Skin of body (tissue), 2 donors: ENCODE data around the gene UAP1L1. TPM values are rescaled to one million over a fixed set of nuclear protein-coding genes. Genes with fewer than 3 reads are reported as not detected.
"Not testable (repeated sequence)": the region's sequence is repeated elsewhere in the genome, so short reads cannot be mapped to it uniquely, and the experiment has no call there.

Experiments
- DNase-seq: peaks from one replicate; lab custom pipeline; 2025; lab: John Stamatoyannopoulos, UW
- total RNA-seq: library from RNA; depleted of rRNA; stranded (reverse); fragments of >200 nt; gene quantifications from one replicate; pipeline ENCODE4 v1.2.3, GENCODE V29; 2014

Gene UAP1L1
- 5.4 TPM for total RNA-seq

GRCh38 chr9:137077010-137077747 is at the start of gene UAP1L1:
TSS of gene UAP1L1 (plus strand) at chr9:137077517. CDS start at chr9:137077533, 16 bp downstream.
- no peak for DNase-seq

- DNase-seq = no peak
Observed at GRCh38 chr9:137028263-137029057, 48.9 kb upstream of the UAP1L1 start.

- DNase-seq = no peak
Observed at GRCh38 chr9:137029058-137029936, 48.0 kb upstream of the UAP1L1 start.

GRCh38 chr9:137030006-137030405 is 47.3 kb upstream of the UAP1L1 start:
- DNase-seq = no peak

- DNase-seq = no peak
Observed at GRCh38 chr9:137030538-137031527, 46.5 kb upstream of the UAP1L1 start.

GRCh38 chr9:137031904-137032640 is 45.2 kb upstream of the UAP1L1 start, which contains the start of gene FUT7:
TSS of gene FUT7 (minus strand) at chr9:137032088. CDS start at chr9:137031991, 97 bp downstream.
- DNase-seq = no peak

- no peak for DNase-seq
Observed at GRCh38 chr9:137032858-137033257, 44.5 kb upstream of the UAP1L1 start.

- not testable (repeated sequence) for DNase-seq
Observed at GRCh38 chr9:137033481-137033880, 43.8 kb upstream of the UAP1L1 start.

GRCh38 chr9:137034039-137034708 is 43.1 kb upstream of the UAP1L1 start:
- DNase-seq = no peak

GRCh38 chr9:137034709-137035506 is 42.4 kb upstream of the UAP1L1 start:
- peak; percentile 76 for DNase-seq

GRCh38 chr9:137035507-137035834 is 41.8 kb upstream of the UAP1L1 start:
- no peak for DNase-seq

- DNase-seq = no peak
Observed at GRCh38 chr9:137035937-137036336, 41.4 kb upstream of the UAP1L1 start.

- no peak for DNase-seq
Observed at GRCh38 chr9:137037035-137037434, 40.3 kb upstream of the UAP1L1 start.

- DNase-seq = no peak
Observed at GRCh38 chr9:137037483-137037882, 39.8 kb upstream of the UAP1L1 start.

GRCh38 chr9:137038916-137039315 is 38.4 kb upstream of the UAP1L1 start:
- DNase-seq = no peak

- DNase-seq = no peak
Observed at GRCh38 chr9:137039611-137040366, 37.5 kb upstream of the UAP1L1 start.

GRCh38 chr9:137040568-137040967 is 36.7 kb upstream of the UAP1L1 start:
- DNase-seq = no peak

- DNase-seq = no peak
Observed at GRCh38 chr9:137041124-137041523, 36.2 kb upstream of the UAP1L1 start.
